ENCODE data around the gene LARGE1. TPM values are rescaled to one million over a fixed set of nuclear protein-coding genes. Genes with fewer than 3 reads are reported as not detected.

The LARGE1 gene
- total and polyA plus RNA-seq, 8 donors: 4.1 to 29.3 (median 13.7) TPM

DNA sequence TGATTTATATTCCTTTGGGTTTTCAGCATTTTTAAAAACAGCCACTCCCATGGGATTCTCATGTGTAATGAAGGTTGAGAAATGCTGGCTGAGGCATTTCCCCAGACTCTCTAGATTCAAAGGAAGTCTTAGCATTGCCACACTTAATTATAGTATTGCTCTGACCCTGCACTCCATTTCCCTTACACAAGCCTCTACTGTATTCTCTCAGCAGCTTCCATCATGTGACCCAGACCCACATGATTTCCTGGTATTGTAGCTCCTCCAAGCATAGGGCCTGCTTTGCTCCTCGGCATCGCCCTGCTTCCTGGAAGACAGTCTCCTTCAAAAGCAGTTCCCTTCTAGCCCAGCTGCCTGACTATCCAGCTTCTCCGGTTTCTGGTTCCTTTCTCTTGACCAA lies 261.5 kb downstream of the LARGE1 start:
- DNase-seq: peak in 1 of 6 donors; percentile 13
- H3K36me3 ChIP-seq: no peaks in the 10 kb centered on the region
- TF ChIP-seq, protein P1, sequence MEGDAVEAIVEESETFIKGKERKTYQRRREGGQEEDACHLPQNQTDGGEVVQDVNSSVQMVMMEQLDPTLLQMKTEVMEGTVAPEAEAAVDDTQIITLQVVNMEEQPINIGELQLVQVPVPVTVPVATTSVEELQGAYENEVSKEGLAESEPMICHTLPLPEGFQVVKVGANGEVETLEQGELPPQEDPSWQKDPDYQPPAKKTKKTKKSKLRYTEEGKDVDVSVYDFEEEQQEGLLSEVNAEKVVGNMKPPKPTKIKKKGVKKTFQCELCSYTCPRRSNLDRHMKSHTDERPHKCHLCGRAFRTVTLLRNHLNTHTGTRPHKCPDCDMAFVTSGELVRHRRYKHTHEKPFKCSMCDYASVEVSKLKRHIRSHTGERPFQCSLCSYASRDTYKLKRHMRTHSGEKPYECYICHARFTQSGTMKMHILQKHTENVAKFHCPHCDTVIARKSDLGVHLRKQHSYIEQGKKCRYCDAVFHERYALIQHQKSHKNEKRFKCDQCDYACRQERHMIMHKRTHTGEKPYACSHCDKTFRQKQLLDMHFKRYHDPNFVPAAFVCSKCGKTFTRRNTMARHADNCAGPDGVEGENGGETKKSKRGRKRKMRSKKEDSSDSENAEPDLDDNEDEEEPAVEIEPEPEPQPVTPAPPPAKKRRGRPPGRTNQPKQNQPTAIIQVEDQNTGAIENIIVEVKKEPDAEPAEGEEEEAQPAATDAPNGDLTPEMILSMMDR (IDR thresholded peaks at IDR 0.05): no peak
- intact Hi-C loops (cut with DNase I): no loop called here
- H3K27me3 ChIP-seq: no peaks in the 10 kb centered on the region
- H3K27ac ChIP-seq: no peak overlapping the region
- H3K4me3 ChIP-seq: no peak overlapping the region
- peak in 3 of 4 donors; percentile 39 to 84 (median 53) for ATAC-seq
- H3K4me1 ChIP-seq: no peaks in the 10 kb centered on the region
- no peak for FAIRE-seq
- H3K9me3 ChIP-seq: no peaks in the 10 kb centered on the region
- WGBS, 2 donors: 87 to 92% methylated on average over 3 of the region's 3 CpGs

DNA sequence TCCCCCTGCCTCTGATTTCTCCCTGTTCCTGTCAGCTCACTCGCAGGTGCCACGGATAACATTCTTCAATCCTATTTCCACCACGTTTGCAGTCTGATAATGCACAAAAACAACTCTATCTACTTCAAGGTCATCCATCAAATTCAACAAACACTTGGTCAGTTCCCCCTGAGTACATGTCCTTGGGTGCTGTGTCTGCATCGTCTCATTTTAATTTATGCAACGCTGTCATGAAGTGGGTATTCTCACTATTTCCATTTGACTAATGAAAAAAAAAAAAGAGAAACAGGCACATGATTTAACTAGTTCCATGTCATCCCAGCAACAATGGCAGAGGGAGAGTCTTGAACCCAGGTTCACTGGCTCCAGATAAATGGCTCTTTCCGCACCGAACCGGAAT lies 262.6 kb downstream of the LARGE1 start:
- 45 to 50% methylated on average over 8 of the region's 8 CpGs for WGBS, 2 donors
- no peak for ATAC-seq
- DNase-seq: no peak
- H3K27ac ChIP-seq: no peak overlapping the region
- FAIRE-seq: no peak
- no peaks in the 10 kb centered on the region for H3K9me3 ChIP-seq
- no peak overlapping the region for H3K4me3 ChIP-seq
- no peaks in the 10 kb centered on the region for H3K36me3 ChIP-seq
- intact Hi-C loops (cut with DNase I): no loop called here
- H3K4me1 ChIP-seq: no peaks in the 10 kb centered on the region
- no peaks in the 10 kb centered on the region for H3K27me3 ChIP-seq
- TF ChIP-seq, protein P1 (IDR thresholded peaks at IDR 0.05): no peak

DNA sequence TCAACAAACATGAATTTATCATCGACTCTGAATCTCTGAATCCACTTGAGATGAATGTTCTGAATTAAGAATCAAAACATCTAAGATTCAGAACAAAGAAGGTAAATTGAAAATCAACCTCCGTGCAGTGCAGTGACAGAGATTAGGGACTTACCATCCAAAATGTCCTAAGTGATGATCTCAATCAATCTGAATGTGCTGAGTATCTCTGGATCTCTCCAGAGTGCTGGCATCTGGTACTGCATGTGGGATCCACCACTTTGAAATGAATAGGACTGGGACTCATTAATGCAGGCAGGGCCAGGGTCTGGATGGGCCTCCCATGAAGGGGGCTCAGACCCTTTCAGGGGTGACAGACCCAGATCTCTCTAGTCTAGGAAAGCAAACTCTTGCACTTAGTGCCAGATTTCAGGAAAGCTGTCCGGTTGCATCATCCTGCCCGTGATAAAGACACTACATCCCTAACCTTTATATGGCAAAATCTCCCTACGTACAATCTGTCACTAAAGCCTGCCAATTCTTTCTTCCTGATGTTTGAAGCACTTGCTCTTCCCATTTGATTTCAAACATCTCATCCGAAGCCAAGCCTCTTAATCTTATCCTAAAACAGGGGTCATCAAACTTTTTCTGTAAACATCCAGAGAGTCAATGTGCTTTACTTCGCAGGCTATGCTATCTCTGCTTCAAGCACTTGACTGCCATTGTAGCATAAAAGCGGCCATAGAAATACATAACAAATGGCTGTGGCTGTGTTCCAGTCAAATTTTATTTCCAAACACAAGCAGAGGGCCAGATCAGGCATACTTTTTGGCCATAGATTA lies 263.3 kb downstream of the LARGE1 start:
- FAIRE-seq (no peak), DNase-seq (no peak), ATAC-seq (no peak)
- Histone ChIP-seq H3K36me3 (no peaks in the 10 kb centered on the region), H3K9me3 (no peaks in the 10 kb centered on the region), H3K4me1 (no peaks in the 10 kb centered on the region), H3K4me3 (no peak overlapping the region), H3K27me3 (no peaks in the 10 kb centered on the region), H3K27ac (no peak overlapping the region)
- WGBS, 2 donors: 81% methylated on average over 8 of the region's 8 CpGs
- intact Hi-C loops (cut with DNase I): no loop called here
- TF ChIP-seq, protein P1 (IDR thresholded peaks at IDR 0.05): no peak

DNA sequence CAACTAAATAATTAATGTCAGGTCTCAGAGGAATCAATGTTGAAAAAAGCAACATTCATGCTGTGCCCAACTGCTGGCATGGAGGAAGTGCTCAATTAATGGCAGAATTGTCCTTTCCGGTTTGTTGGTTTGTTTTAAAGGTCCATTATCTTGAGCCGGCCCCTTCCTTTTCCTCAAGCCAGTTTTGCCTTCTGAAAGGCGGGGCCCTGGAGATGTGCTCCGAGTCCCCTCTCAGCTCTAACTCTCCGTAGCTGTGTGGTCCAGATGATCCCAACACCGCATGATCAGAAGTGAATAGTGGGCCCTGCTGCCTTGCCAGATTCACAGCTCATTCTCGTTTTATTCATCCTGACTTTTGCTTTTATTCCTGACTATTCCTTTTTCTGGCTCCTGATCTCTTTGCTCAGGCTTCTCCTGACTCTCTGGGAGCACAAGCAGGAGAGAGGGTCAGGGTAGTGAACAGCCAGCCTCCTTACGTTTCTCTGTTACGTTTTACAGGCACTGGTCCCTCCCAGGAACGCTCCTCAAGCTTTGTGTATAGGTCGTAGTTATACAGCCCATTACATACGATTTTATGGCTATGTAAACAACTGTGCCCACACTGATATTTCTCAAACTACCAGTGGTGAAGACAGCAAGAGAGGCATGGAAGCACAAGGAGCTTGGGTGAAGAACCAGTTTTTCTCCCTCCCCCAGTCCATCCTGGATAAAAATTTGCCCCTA lies 265.9 kb downstream of the LARGE1 start:
- WGBS, 2 donors: 80 to 84% methylated on average over 12 of the region's 12 CpGs
- no peak overlapping the region for H3K4me3 ChIP-seq
- intact Hi-C loops (cut with DNase I): no loop called here
- H3K4me1 ChIP-seq: no peaks in the 10 kb centered on the region
- H3K27me3 ChIP-seq: no peaks in the 10 kb centered on the region
- no peaks in the 10 kb centered on the region for H3K9me3 ChIP-seq
- no peaks in the 10 kb centered on the region for H3K36me3 ChIP-seq
- FAIRE-seq (no peak), ATAC-seq (no peak), DNase-seq (no peak)
- H3K27ac ChIP-seq: no peak overlapping the region
- TF ChIP-seq, protein P1 (IDR thresholded peaks at IDR 0.05): no peak
